Gastroesophageal sphincter (tissue), 4 donors: Measurements from ENCODE around the gene MAP1S. TPM values are rescaled to one million over a fixed set of nuclear protein-coding genes. Genes with fewer than 3 reads are reported as not detected.
"Not testable (repeated sequence)": the region's sequence is repeated elsewhere in the genome, so short reads cannot be mapped to it uniquely, and the experiment has no call there.

Experiments used
- ATAC-seq: fragments of 150-250 bp; one replicate; pipeline ENCODE4 v1.9.1; 2016; ENCODE audit warnings: mild to moderate bottlenecking, moderate library complexity
- H3K27ac ChIP-seq, 4 donors: fragments of 200-600 bp; sonication (generic) in 3 of 4; 1 replicate in 3 of 4; 2 replicates in 1 of 4; pipeline ENCODE4 v1.5.1; 2016 to 2019
- H3K27me3 ChIP-seq: fragments of 200-600 bp; sonication (generic); one replicate; pipeline ENCODE4 v1.5.1; 2019
- H3K36me3 ChIP-seq, 2 donors: fragments of 200-600 bp; sonication (generic); one replicate each; pipeline ENCODE4 v1.5.1; 2019; ENCODE audit warnings: control low read depth in 1 of 2
- H3K4me1 ChIP-seq, 3 donors: fragments of 200-600 bp; sonication (generic); 1 replicate in 2 of 3; 2 replicates in 1 of 3; pipeline ENCODE4 v1.5.1; 2016 to 2019; ENCODE audit warnings: control low read depth in 2 of 3
- H3K4me3 ChIP-seq, 2 donors: fragments of 200-600 bp; sonication (generic); one replicate each; pipeline ENCODE4 v1.5.1; 2019; ENCODE audit warnings: mild to moderate bottlenecking in 1 of 2, moderate library complexity in 1 of 2
- H3K9me3 ChIP-seq, 3 donors: fragments of 200-600 bp; sonication (generic); one replicate each; pipeline ENCODE4 v1.5.1; 2017 to 2019; ENCODE audit warnings: control low read depth in 2 of 3
- CTCF ChIP-seq, 4 experiments: fragments of 200-600 bp in 2 of 4; fragments of 450-650 bp in 2 of 4; sonication (generic) in 1 of 4; IDR thresholded peaks; one replicate each; pipeline ENCODE4 v1.5.1; 2017 to 2019; ENCODE audit warnings: antibody characterized with exemption in 4 of 4, mild to moderate bottlenecking in 2 of 4, moderate library complexity in 2 of 4
- EP300 ChIP-seq: sonication (generic); formaldehyde crosslinking; IDR thresholded peaks from one replicate; pipeline ENCODE4 v1.6.1; 2017; ENCODE audit warnings: antibody characterized with exemption, mild to moderate bottlenecking
- POLR2A ChIP-seq, 2 donors: fragments of 450-650 bp; IDR thresholded peaks; one replicate each; pipeline ENCODE4 v1.6.1; 2017; ENCODE audit warnings: antibody characterized with exemption in 2 of 2, mild to moderate bottlenecking in 2 of 2, moderate library complexity in 1 of 2
- POLR2AphosphoS5 ChIP-seq: sonication (generic); formaldehyde crosslinking; IDR thresholded peaks from one replicate; pipeline ENCODE4 v1.6.1; 2017; ENCODE audit warnings: antibody characterized with exemption
- WGBS, 2 donors: methylation state at CpG; one replicate each; pipeline ENCODE4 v1.1.5; 2018; ENCODE audit warnings: low coverage in 1 of 2; 5-methylcytosine and 5-hydroxymethylcytosine counted together
- total RNA-seq, 4 donors: library from RNA; depleted of rRNA; stranded (reverse); fragments of >200 nt; gene quantifications; one replicate each; pipeline ENCODE4 v1.1.0, GENCODE V29; 2016

MAP1S gene
- total RNA-seq, 4 donors from 2014 or later = 18.8 to 47.3 (median 23.9) TPM

DNA sequence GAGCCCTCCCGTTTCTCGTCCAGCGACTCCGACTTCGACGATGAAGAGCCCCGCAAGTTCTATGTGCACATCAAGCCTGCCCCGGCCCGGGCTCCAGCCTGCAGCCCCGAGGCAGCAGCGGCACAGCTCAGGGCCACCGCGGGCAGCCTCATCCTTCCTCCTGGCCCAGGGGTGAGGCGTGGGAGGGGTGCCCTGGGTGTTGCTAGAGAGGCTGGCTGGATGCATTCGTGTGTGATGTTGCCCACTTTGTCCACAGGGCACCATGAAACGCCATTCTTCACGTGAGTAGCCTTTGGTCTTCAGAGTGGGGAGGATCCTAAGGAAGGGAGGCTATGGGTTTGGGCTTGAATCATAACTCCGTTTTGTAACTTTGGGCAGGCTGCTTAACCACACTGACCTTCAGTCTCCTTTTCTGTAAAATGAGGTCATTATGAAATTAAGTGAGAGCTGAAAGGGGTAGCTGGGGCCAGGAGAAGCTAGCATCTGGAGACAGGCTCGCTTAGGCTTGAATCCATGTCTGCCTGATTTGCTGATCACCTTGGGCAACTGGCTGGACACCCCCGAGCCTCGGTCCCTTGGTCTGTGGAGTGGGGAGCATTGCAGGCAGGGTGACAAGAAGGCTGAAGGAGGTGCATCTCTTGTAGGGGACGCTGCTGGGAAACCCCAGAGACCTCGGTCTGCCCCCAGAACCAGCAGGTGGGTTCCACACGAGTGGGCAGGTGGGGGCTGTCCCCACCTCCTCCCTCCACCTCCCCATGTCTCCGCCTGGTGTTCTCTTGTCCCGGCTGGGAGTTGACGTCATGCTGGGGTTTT, 56.9 kb downstream of the MAP1S start:
- ATAC-seq = no peak
- Histone ChIP-seq H3K4me3 (no peak overlapping the region), H3K27me3 (peaks cover 66% of the 10 kb centered on the region), H3K27ac (no peak overlapping the region), H3K9me3 (no peaks in the 10 kb centered on the region), H3K4me1 (peaks cover 0 to 16% (median 0%) of the 10 kb centered on the region in 3 donors), H3K36me3 (no peaks in the 10 kb centered on the region)
- TF ChIP-seq POLR2A (IDR thresholded peaks at IDR 0.05) = no peak
- TF ChIP-seq POLR2AphosphoS5 = no peak
- no peak for TF ChIP-seq CTCF (IDR thresholded peaks at IDR 0.05)
- no peak for TF ChIP-seq EP300
- WGBS, 2 donors = 56 to 61% methylated on average over 4 to 16 of the region's 27 CpGs

DNA sequence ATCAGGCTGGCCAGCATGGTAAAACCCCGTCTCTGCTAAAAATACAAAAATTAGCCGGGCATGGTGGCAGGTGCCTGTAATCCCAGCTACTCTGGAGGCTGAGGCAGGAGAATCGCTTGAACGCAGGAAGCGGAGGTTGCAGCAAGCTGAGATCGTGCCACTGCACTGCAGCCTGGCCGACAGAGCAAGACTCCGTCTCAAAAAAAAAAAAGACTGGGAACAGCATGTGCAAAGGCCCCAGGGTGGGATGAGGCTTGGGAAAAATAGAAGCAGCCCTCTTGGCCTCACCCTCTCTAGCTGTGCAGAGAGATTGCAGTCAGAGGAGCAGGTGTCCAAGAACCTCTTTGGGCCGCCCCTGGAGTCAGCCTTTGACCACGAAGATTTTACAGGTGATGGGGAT, 58.6 kb downstream of the MAP1S start:
- not testable (repeated sequence) for ATAC-seq, H3K36me3 ChIP-seq, H3K27ac ChIP-seq, H3K9me3 ChIP-seq, H3K4me3 ChIP-seq
- Histone ChIP-seq H3K27me3 (peaks cover 82% of the 10 kb centered on the region), H3K4me1 (peaks cover 0 to 16% (median 0%) of the 10 kb centered on the region in 3 donors)
- 75 to 100% methylated on average over 1 to 2 of the region's 10 CpGs for WGBS, 2 donors

- Histone ChIP-seq H3K36me3 (no peaks in the 10 kb centered on the region), H3K9me3 (no peaks in the 10 kb centered on the region), H3K4me3 (peak overlapping the region in 1 of 2 donors; percentile 23), H3K27ac (no peak overlapping the region), H3K27me3 (peaks cover 85% of the 10 kb centered on the region), H3K4me1 (peaks cover 0 to 16% (median 0%) of the 10 kb centered on the region in 3 donors)
- peak; percentile 38 for ATAC-seq
- TF ChIP-seq CTCF (IDR thresholded peaks at IDR 0.05) (no peak), EP300 (no peak), POLR2AphosphoS5 (no peak), POLR2A (IDR thresholded peaks at IDR 0.05) (no peak)
- 19% methylated on average over 9 of the region's 37 CpGs; no CpG with 5 or more reads in 1 of the 2 donors for WGBS, 2 donors
Measured at GRCh38 chr19:17778251-17778967, 59.1 kb downstream of the MAP1S start.

DNA sequence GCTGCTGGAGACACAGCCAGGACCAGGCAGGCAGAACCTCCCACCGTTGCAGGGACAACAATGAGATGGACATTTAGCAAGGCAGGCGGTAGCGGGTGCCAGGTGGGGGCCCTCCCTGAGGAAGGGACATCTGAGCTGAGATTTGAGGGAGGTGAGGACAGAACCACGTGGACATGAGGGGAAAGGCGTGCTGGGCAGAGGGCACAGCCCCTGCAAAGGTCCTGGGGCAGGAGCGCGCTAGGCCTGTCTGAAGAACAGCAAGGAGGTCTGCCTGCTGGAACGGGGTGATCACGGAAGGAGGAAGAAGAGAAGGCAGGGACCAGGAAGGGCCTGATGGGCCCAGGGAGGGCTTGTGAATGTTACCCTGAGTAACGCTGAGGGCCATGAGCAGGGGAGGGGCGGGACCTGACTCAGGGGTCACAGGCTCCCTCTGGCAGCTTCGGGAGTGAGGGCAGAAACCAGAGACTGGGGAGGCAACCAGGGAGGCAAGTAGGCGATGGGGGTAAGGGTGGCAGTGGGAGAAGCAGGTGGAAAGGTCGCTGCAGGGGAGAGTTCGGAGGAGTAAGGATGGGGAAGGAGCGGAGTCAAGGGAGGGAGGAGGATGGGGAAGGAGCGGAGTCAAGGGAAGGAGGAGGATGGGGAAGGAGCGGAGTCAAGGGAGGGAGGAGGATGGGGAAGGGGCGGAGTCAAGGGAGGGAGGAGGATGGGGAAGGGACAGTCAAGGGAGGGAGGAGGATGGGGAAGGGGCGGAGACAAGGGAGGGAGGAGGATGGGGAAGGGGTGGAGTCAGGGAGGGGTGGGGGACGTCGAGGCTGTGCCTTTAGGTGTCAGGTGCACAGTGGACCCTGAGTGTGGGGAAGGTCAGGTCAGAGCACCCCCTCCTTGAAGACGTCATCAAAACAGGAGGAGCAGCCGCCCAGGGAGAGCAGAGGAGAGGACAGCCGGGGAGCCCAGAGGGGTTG, 60.0 kb downstream of the MAP1S start:
- no peak for ATAC-seq
- peak overlapping the region in 1 of 2 donors; percentile 23 for H3K4me3 ChIP-seq
- 12 to 13% methylated on average over 12 to 22 of the region's 25 CpGs for WGBS, 2 donors

More for the DNA sequence above, 60.0 kb downstream of the MAP1S start:
- no peak for TF ChIP-seq CTCF (IDR thresholded peaks at IDR 0.05)
- TF ChIP-seq EP300 = no peak
- no peak for TF ChIP-seq POLR2A (IDR thresholded peaks at IDR 0.05)
- no peak for TF ChIP-seq POLR2AphosphoS5
- peaks cover 89% of the 10 kb centered on the region for H3K27me3 ChIP-seq
- H3K9me3 ChIP-seq = no peaks in the 10 kb centered on the region
- H3K4me1 ChIP-seq = peaks cover 0 to 19% (median 0%) of the 10 kb centered on the region in 3 donors
- no peaks in the 10 kb centered on the region for H3K36me3 ChIP-seq
- no peak overlapping the region for H3K27ac ChIP-seq
